HepG2 (cell line): ENCODE data around the gene ZNF747. TPM values are rescaled to one million over a fixed set of nuclear protein-coding genes. Genes with fewer than 3 reads are reported as not detected.
A peak's percentile ranks its signal among the peaks of the same experiment; 100 is the strongest.

Source experiments
- AGO2 ChIP-seq: fragments of 200-400 bp; formaldehyde crosslinking; optimal IDR thresholded peaks from 2 replicates; pipeline ENCODE3; 2017; ENCODE audit warnings: mild to moderate bottlenecking, low read depth, low read length, moderate library complexity
- ATF7-NPFF ChIP-seq: sonication (generic); formaldehyde crosslinking; IDR thresholded peaks from 2 replicates; pipeline ENCODE4 v1.8.1; 2023; ENCODE audit warnings: mild to moderate bottlenecking, low read depth, missing genetic modification reagents, moderate library complexity
- CBX5 ChIP-seq: sonication (generic); formaldehyde crosslinking; IDR thresholded peaks from 2 replicates; pipeline ENCODE4 v1.4.0; 2020; ENCODE audit warnings: missing genetic modification reagents, borderline replicate concordance
- CENPBD1 ChIP-seq: sonication (generic); formaldehyde crosslinking; IDR thresholded peaks from 2 replicates; pipeline ENCODE4 v1.8.0; 2022; ENCODE audit warnings: missing genetic modification reagents, low read depth, mild to moderate bottlenecking, borderline replicate concordance
- DNMT3B ChIP-seq: conservative IDR thresholded peaks from 2 replicates; pipeline ENCODE4 v1.6.1; 2016; ENCODE audit warnings: missing biosample characterization, control low read depth
- HHEX ChIP-seq: IDR thresholded peaks from 2 replicates; pipeline ENCODE4 v1.6.1; 2016; ENCODE audit warnings: control low read depth
- HOXA9 ChIP-seq: sonication (generic); formaldehyde crosslinking; IDR thresholded peaks from 2 replicates; pipeline ENCODE4 v1.8.1; 2022; ENCODE audit warnings: missing genetic modification reagents, mild to moderate bottlenecking, moderate library complexity, borderline replicate concordance
- MTF1 ChIP-seq: sonication (generic); formaldehyde crosslinking; IDR thresholded peaks from 2 replicates; pipeline ENCODE4 v1.5.0; 2020; ENCODE audit warnings: missing genetic modification reagents
- MXI1 ChIP-seq: IDR thresholded peaks from 3 replicates; pipeline ENCODE4 v1.6.1; 2012; ENCODE audit warnings: low read depth, low read length, inconsistent platforms, borderline replicate concordance
- NFE2 ChIP-seq: sonication (generic); formaldehyde crosslinking; IDR thresholded peaks from 2 replicates; pipeline ENCODE4 v1.4.0; 2020; ENCODE audit warnings: missing genetic modification reagents
- SALL1 ChIP-seq: sonication (generic); formaldehyde crosslinking; IDR thresholded peaks from 2 replicates; pipeline ENCODE4 v1.8.0; 2022; ENCODE audit warnings: mild to moderate bottlenecking, missing genetic modification reagents
- SMARCC2 ChIP-seq: fragments of 450-650 bp; IDR thresholded peaks from 2 replicates; pipeline ENCODE4 v1.6.1; 2017; ENCODE audit warnings: antibody characterized with exemption, mild to moderate bottlenecking
- SNAI1 ChIP-seq: sonication (generic); formaldehyde crosslinking; IDR thresholded peaks from 2 replicates; pipeline ENCODE4 v1.5.0; 2020; ENCODE audit warnings: mild to moderate bottlenecking, missing genetic modification reagents, borderline replicate concordance
- SP4 ChIP-seq: sonication (generic); formaldehyde crosslinking; IDR thresholded peaks from 2 replicates; pipeline ENCODE4 v1.8.1; 2023; ENCODE audit warnings: mild to moderate bottlenecking, missing genetic modification reagents
- SRSF9 ChIP-seq: fragments of 200-400 bp; formaldehyde crosslinking; IDR thresholded peaks from 2 replicates; pipeline ENCODE4 v1.6.1; 2018; ENCODE audit warnings: borderline replicate concordance, mild to moderate bottlenecking, low read depth, low read length; ENCODE audit not compliant: insufficient read depth, poor library complexity, severe bottlenecking
- THAP11 ChIP-seq: IDR thresholded peaks from 2 replicates; pipeline ENCODE4 v1.6.1; 2016; ENCODE audit warnings: missing biosample characterization, missing genetic modification reagents
- ZMYM2 ChIP-seq: sonication (generic); formaldehyde crosslinking; IDR thresholded peaks from 2 replicates; pipeline ENCODE4 v1.8.0; 2022; ENCODE audit warnings: mild to moderate bottlenecking, missing genetic modification reagents
- ZNF34 ChIP-seq: sonication (generic); formaldehyde crosslinking; IDR thresholded peaks from 2 replicates; pipeline ENCODE4 v1.4.0; 2020; ENCODE audit warnings: mild to moderate bottlenecking, missing genetic modification reagents, borderline replicate concordance
- ZNF569 ChIP-seq: sonication (generic); formaldehyde crosslinking; IDR thresholded peaks from 2 replicates; pipeline ENCODE4 v1.5.0; 2020; ENCODE audit warnings: mild to moderate bottlenecking, missing genetic modification reagents, moderate library complexity, borderline replicate concordance
- ZNF7 ChIP-seq: IDR thresholded peaks from 2 replicates; pipeline ENCODE4 v1.6.1; 2016; ENCODE audit warnings: missing biosample characterization, missing genetic modification reagents
- polyA plus RNA-seq, 8 experiments: library from polyadenylated mRNA; depleted of rRNA in 3 of 8; stranded (reverse) in 7 of 8; unstranded in 1 of 8; fragments of >200 nt; fragmentation: Illumina TruSeq in 4 of 8; extraction: Trizol in 4 of 8; gene quantifications; 2 replicates each; pipeline versions ENCODE4 v1.2.1 to v1.2.3, GENCODE V29; 2011 to 2016; ENCODE audit warnings: low read depth in 4 of 8, missing spikeins in 1 of 8, mixed read lengths in 1 of 8; ENCODE audit not compliant: insufficient read depth in 1 of 8
- total RNA-seq, 5 experiments: library from RNA; depleted of rRNA; stranded (reverse); fragments of >200 nt; fragmentation: Illumina TruSeq; extraction: Trizol; gene quantifications; 2 replicates each; pipeline ENCODE4 v1.2.3, GENCODE V29; 2016; ENCODE audit warnings: low read depth in 1 of 5
- TF ChIP-seq, protein P1 (sequence below): sonication (generic); formaldehyde crosslinking; IDR thresholded peaks from 2 replicates; pipeline ENCODE4 v1.5.0; 2020; ENCODE audit warnings: mild to moderate bottlenecking, missing genetic modification reagents
- TF ChIP-seq, protein P2 (sequence below): sonication (generic); IDR thresholded peaks from 2 replicates; pipeline ENCODE4 v1.6.1; 2016; ENCODE audit warnings: low read depth, borderline replicate concordance
- TF ChIP-seq, protein P3 (sequence below): sonication (generic); formaldehyde crosslinking; IDR thresholded peaks from 2 replicates; pipeline ENCODE4 v1.4.0; 2020; ENCODE audit warnings: missing genetic modification reagents, mild to moderate bottlenecking, borderline replicate concordance

Gene ZNF747
- total and polyA plus RNA-seq, 2 of the 13 experiments (the other 11 are each of a cell fraction or from before 2014, with no cell fraction given): 7.2 to 10.2 TPM

- TF ChIP-seq, protein P1, sequence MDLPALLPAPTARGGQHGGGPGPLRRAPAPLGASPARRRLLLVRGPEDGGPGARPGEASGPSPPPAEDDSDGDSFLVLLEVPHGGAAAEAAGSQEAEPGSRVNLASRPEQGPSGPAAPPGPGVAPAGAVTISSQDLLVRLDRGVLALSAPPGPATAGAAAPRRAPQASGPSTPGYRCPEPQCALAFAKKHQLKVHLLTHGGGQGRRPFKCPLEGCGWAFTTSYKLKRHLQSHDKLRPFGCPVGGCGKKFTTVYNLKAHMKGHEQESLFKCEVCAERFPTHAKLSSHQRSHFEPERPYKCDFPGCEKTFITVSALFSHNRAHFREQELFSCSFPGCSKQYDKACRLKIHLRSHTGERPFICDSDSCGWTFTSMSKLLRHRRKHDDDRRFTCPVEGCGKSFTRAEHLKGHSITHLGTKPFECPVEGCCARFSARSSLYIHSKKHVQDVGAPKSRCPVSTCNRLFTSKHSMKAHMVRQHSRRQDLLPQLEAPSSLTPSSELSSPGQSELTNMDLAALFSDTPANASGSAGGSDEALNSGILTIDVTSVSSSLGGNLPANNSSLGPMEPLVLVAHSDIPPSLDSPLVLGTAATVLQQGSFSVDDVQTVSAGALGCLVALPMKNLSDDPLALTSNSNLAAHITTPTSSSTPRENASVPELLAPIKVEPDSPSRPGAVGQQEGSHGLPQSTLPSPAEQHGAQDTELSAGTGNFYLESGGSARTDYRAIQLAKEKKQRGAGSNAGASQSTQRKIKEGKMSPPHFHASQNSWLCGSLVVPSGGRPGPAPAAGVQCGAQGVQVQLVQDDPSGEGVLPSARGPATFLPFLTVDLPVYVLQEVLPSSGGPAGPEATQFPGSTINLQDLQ: no peak; the same call in 1 of the 2 replicates
- TF ChIP-seq CENPBD1 (CRISPR knock-in tag) (no peak), SRSF9 (no peak), MXI1 (peak; percentile 88; the same call in 2 of the 3 replicates), HOXA9 (CRISPR knock-in tag) (peak; percentile 62; the same call in 1 of the 2 replicates), CBX5 (0 out of 2 replicates have a peak, but pooled peaks have one; percentile 8), AGO2 (peak; percentile 96), ATF7-NPFF (CRISPR knock-in tag) (peak; percentile 67; the same call in 1 of the 2 replicates), NFE2 (no peak), SNAI1 (CRISPR knock-in tag) (peak; percentile 99), SMARCC2 (no peak), DNMT3B (peak; percentile 86; the same call in 1 of the 2 replicates), THAP11 (CRISPR knock-in tag) (peak; percentile 91), HHEX (CRISPR knock-in tag) (0 out of 2 replicates have a peak, but pooled peaks have one; percentile 14), SALL1 (CRISPR knock-in tag) (peak; percentile 65), MTF1 (no peak), ZNF7 (no peak; the same call in 1 of the 2 replicates), SP4 (CRISPR knock-in tag) (peak; percentile 95), ZMYM2 (peak; percentile 38; the same call in 1 of the 2 replicates), ZNF569 (0 out of 2 replicates have a peak, but pooled peaks have one; percentile 38), ZNF34 (no peak)
- TF ChIP-seq, protein P2, sequence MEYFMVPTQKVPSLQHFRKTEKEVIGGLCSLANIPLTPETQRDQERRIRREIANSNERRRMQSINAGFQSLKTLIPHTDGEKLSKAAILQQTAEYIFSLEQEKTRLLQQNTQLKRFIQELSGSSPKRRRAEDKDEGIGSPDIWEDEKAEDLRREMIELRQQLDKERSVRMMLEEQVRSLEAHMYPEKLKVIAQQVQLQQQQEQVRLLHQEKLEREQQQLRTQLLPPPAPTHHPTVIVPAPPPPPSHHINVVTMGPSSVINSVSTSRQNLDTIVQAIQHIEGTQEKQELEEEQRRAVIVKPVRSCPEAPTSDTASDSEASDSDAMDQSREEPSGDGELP: peak; percentile 19; the same call in 1 of the 2 replicates
- TF ChIP-seq, protein P3, sequence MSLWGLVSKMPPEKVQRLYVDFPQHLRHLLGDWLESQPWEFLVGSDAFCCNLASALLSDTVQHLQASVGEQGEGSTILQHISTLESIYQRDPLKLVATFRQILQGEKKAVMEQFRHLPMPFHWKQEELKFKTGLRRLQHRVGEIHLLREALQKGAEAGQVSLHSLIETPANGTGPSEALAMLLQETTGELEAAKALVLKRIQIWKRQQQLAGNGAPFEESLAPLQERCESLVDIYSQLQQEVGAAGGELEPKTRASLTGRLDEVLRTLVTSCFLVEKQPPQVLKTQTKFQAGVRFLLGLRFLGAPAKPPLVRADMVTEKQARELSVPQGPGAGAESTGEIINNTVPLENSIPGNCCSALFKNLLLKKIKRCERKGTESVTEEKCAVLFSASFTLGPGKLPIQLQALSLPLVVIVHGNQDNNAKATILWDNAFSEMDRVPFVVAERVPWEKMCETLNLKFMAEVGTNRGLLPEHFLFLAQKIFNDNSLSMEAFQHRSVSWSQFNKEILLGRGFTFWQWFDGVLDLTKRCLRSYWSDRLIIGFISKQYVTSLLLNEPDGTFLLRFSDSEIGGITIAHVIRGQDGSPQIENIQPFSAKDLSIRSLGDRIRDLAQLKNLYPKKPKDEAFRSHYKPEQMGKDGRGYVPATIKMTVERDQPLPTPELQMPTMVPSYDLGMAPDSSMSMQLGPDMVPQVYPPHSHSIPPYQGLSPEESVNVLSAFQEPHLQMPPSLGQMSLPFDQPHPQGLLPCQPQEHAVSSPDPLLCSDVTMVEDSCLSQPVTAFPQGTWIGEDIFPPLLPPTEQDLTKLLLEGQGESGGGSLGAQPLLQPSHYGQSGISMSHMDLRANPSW (CRISPR knock-in tag): peak; percentile 86; the same call in 1 of the 2 replicates
Measured at GRCh38 chr16:30557957-30558788, 23.5 kb upstream of the ZNF747 start, which contains the start of gene ZNF764 (continued).
